A673 (cell line): ENCODE measurements around the gene EIF3I. TPM values are rescaled to one million over a fixed set of nuclear protein-coding genes. Genes with fewer than 3 reads are reported as not detected.
A peak's percentile ranks its signal among the peaks of the same experiment; 100 is the strongest.

ENCODE experiments used
- BruUV-seq: library from RNA; stranded (reverse); fragments of 400-500 nt; replicated peaks from 2 replicates; lab custom pipeline; 2021; lab: Mats Ljungman, UMichigan
- CTCF ChIA-PET: fragments of 300-600 bp; sonication (Branson Sonifier 250); formaldehyde crosslinking; loops from one replicate; lab custom pipeline; 2022; ENCODE audit warnings: antibody characterized with exemption; lab: Charles Lee
- POLR2A ChIA-PET: fragments of 300-600 bp; sonication (Branson Sonifier 250); formaldehyde crosslinking; loops from one replicate; lab custom pipeline; 2022; ENCODE audit warnings: antibody characterized with exemption; ENCODE audit not compliant: low non-redundant PET; lab: Charles Lee
- DNase-seq: peaks from one replicate; pipeline ENCODE4 v3.0.0-alpha.2; 2015; ENCODE audit warnings: low spot score
- H3K27ac ChIP-seq: fragments of 200-600 bp; sonication (generic); 2 replicates; pipeline ENCODE4 v1.5.1; 2016; ENCODE audit warnings: mixed run types, low read depth, mild to moderate bottlenecking, mixed read lengths, antibody characterized with exemption, low read length; ENCODE audit not compliant: poor library complexity, severe bottlenecking
- H3K27me3 ChIP-seq: fragments of 200-600 bp; sonication (generic); replicated peaks from 2 replicates; pipeline ENCODE4 v1.6.1; 2017; ENCODE audit warnings: mixed run types, low read depth, mild to moderate bottlenecking, mixed read lengths, antibody characterized with exemption, low read length; ENCODE audit not compliant: insufficient read depth, poor library complexity
- H3K36me3 ChIP-seq: fragments of 200-600 bp; sonication (generic); 2 replicates; pipeline ENCODE4 v1.6.1; 2016; ENCODE audit warnings: mixed run types, mild to moderate bottlenecking, mixed read lengths, antibody characterized with exemption, low read length; ENCODE audit not compliant: insufficient read depth, poor library complexity, severe bottlenecking
- H3K4me1 ChIP-seq: fragments of 200-600 bp; sonication (generic); 2 replicates; pipeline ENCODE4 v1.6.1; 2017; ENCODE audit warnings: mixed run types, mild to moderate bottlenecking, mixed read lengths, antibody characterized with exemption, low read length; ENCODE audit not compliant: insufficient read depth, poor library complexity, severe bottlenecking
- H3K4me3 ChIP-seq: fragments of 200-600 bp; sonication (generic); 2 replicates; pipeline ENCODE4 v1.5.1; 2016; ENCODE audit warnings: low read depth, mixed run types, mild to moderate bottlenecking, mixed read lengths, low read length; ENCODE audit not compliant: poor library complexity, severe bottlenecking
- H3K9me3 ChIP-seq: fragments of 200-600 bp; sonication (generic); 2 replicates; pipeline ENCODE4 v1.6.1; 2016; ENCODE audit warnings: mixed run types, low read depth, mild to moderate bottlenecking, mixed read lengths, antibody characterized with exemption, low read length; ENCODE audit not compliant: poor library complexity, severe bottlenecking
- EZH2 ChIP-seq: fragments of 200-600 bp; sonication (generic); IDR thresholded peaks from 2 replicates; pipeline ENCODE4 v1.6.1; 2017; ENCODE audit warnings: borderline replicate concordance, low read depth, mild to moderate bottlenecking, mixed read lengths, antibody characterized with exemption, low read length; ENCODE audit not compliant: poor library complexity, severe bottlenecking
- intact Hi-C: fragments of 100-400 bp; cut with micrococcal nuclease; formaldehyde crosslinking; loops from one replicate; pipeline ENCODE4 v1.10.0; 2022; ENCODE audit not compliant: unreplicated experiment
- total RNA-seq: library from RNA; stranded (reverse); gene quantifications from 2 replicates; pipeline ENCODE4 v1.2.3, GENCODE V29; 2021
- TF ChIP-seq, protein P1 (sequence below): fragments of 300-800, 200-600 bp; sonication (generic); conservative IDR thresholded peaks from 2 replicates; pipeline ENCODE4 v1.5.1; 2017; ENCODE audit warnings: low read depth, mild to moderate bottlenecking, antibody characterized with exemption, low read length, moderate library complexity, mixed read lengths

The EIF3I gene
- total RNA-seq, 1 experiment from 2014 or later, result 298 TPM

DNA sequence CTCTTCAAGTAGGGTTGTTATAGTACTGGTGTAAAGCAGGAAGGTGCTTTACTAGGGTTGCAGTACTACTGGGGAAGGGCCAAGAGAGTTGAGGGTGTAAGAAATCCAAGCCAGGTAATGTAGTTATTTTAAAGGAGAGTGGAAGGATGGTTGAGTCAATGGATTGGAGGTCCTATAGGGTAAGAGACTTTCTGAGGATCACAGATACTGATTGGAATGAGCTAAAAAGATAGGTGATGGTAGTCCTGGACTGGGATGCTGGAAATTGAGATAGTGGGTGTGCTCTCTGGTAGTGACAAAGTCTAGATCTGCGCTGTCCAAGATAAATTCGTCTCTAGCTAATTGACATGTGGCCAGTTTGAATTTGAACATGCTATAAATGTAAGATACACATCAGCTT, 35.7 kb upstream of the EIF3I start:
- peaks cover 85% of the 10 kb centered on the region for H3K36me3 ChIP-seq

DNA sequence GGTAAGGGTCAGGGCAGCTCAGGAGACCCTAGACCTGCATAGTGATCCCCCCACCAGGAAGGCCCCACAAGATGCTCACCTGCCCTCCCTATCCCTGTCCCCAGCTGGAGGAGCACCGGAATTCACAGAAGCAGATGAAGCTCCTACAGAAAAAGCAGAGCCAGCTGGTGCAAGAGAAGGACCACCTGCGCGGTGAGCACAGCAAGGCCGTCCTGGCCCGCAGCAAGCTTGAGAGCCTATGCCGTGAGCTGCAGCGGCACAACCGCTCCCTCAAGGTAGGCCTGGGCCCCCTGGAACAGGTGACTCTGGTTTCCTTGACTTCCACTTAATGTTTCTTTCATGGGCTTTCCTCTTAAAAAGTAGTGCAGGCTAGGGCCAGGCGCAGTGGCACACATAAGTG, 34.4 kb upstream of the EIF3I start:
- Histone ChIP-seq H3K27ac (no peak overlapping the region), H3K9me3 (no peaks in the 10 kb centered on the region), H3K27me3 (no peaks in the 10 kb centered on the region), H3K4me1 (peaks cover 5% of the 10 kb centered on the region), H3K4me3 (no peak overlapping the region), H3K36me3 (peaks cover 85% of the 10 kb centered on the region)
- DNase-seq, result no peak
- TF ChIP-seq, protein P1, sequence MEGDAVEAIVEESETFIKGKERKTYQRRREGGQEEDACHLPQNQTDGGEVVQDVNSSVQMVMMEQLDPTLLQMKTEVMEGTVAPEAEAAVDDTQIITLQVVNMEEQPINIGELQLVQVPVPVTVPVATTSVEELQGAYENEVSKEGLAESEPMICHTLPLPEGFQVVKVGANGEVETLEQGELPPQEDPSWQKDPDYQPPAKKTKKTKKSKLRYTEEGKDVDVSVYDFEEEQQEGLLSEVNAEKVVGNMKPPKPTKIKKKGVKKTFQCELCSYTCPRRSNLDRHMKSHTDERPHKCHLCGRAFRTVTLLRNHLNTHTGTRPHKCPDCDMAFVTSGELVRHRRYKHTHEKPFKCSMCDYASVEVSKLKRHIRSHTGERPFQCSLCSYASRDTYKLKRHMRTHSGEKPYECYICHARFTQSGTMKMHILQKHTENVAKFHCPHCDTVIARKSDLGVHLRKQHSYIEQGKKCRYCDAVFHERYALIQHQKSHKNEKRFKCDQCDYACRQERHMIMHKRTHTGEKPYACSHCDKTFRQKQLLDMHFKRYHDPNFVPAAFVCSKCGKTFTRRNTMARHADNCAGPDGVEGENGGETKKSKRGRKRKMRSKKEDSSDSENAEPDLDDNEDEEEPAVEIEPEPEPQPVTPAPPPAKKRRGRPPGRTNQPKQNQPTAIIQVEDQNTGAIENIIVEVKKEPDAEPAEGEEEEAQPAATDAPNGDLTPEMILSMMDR, result no peak
- no peak for TF ChIP-seq EZH2
- CTCF ChIA-PET, result no interaction called here
- intact Hi-C loops, result no loop called here
- BruUV-seq, result no TSS peak
- POLR2A ChIA-PET, result no interaction called here

More for the DNA sequence above, 35.7 kb upstream of the EIF3I start:
- no peak for DNase-seq
- TF ChIP-seq, protein P1, result no peak
- TF ChIP-seq EZH2, result no peak
- Histone ChIP-seq H3K9me3 (no peaks in the 10 kb centered on the region), H3K27ac (peak overlapping the region; percentile 60), H3K27me3 (no peaks in the 10 kb centered on the region), H3K4me3 (no peak overlapping the region), H3K4me1 (peaks cover 13% of the 10 kb centered on the region)
- CTCF ChIA-PET, result no interaction called here
- POLR2A ChIA-PET, result no interaction called here
- intact Hi-C loops, result no loop called here
- BruUV-seq, result no TSS peak

DNA sequence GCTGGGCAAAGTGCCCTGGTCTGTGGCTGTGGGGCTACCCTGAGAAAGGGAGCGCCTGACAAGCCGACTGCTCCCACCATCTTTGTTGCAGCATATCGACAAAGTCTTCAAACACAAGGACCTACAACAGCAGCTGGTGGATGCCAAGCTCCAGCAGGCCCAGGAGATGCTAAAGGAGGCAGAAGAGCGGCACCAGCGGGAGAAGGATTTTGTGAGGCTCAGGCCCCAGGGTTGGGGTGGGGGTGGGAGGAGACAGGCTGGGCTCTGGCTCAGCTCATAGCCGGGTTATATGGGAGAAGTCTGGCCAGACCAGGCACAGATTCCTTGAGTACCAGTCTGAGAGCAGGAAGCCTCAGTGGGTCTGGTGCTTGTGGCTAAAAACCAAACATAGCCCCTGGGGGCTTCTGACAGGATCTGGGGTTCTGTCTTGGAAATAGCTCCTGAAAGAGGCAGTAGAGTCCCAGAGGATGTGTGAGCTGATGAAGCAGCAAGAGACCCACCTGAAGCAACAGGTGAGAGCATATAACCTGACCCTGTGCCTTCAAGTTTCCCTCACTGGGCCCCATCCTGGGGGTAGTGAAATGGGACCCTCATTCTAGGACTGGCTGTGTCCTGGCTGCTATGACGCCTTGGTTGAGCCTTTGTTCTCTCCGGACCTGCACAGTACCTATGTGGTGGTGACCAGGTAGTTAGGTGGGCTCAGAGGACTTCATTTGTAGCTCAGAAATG, 29.8 kb upstream of the EIF3I start:
- Histone ChIP-seq H3K27ac (no peak overlapping the region), H3K4me3 (no peak overlapping the region), H3K9me3 (no peaks in the 10 kb centered on the region), H3K4me1 (no peaks in the 10 kb centered on the region), H3K36me3 (peaks cover 90% of the 10 kb centered on the region), H3K27me3 (no peaks in the 10 kb centered on the region)
- DNase-seq, result no peak
- intact Hi-C loops, result no loop called here
- ChIA-PET POLR2A (interaction anchor here (0.5 to 0.7 kb wide), 2 partner anchors 12 to 83 kb away, joined by 3 to 6 read pairs; no protein-coding TSS in a partner anchor), CTCF (no interaction called here)
- TF ChIP-seq, protein P1, result no peak
- no TSS peak for BruUV-seq
